Measurements from ENCODE around the gene TSPAN6.

DNA sequence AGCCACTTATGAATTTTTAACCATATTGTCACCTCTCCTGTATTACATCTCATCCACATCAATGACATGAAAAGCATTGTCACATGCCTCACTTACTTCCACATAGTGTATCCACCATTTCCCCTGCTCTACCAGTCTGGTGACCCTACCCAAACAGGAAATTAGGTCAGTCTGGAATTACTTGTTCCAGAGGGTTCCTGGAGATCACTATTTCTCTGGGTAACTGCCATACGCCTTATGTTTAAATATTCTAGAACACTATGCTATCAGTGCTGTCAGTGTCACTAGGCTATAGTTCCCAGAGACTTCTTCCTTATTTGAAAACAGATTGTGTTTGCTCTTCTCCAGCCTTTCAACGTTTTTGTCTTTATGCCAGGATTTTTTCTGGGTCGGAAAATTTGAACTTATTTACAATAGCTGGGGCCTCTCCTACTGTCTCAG, 22.4 kb upstream of the TSPAN6 start:
- TF ChIP-seq, protein P1, sequence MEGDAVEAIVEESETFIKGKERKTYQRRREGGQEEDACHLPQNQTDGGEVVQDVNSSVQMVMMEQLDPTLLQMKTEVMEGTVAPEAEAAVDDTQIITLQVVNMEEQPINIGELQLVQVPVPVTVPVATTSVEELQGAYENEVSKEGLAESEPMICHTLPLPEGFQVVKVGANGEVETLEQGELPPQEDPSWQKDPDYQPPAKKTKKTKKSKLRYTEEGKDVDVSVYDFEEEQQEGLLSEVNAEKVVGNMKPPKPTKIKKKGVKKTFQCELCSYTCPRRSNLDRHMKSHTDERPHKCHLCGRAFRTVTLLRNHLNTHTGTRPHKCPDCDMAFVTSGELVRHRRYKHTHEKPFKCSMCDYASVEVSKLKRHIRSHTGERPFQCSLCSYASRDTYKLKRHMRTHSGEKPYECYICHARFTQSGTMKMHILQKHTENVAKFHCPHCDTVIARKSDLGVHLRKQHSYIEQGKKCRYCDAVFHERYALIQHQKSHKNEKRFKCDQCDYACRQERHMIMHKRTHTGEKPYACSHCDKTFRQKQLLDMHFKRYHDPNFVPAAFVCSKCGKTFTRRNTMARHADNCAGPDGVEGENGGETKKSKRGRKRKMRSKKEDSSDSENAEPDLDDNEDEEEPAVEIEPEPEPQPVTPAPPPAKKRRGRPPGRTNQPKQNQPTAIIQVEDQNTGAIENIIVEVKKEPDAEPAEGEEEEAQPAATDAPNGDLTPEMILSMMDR (conservative IDR thresholded peaks at IDR 0.05; ENCODE audit: low read depth, low read length) = no peak
- TF ChIP-seq MAZ (IDR thresholded peaks at IDR 0.05; ENCODE audit: borderline replicate concordance, low read depth, low read length) = no peak
- TF ChIP-seq POLR2A (IDR thresholded peaks at IDR 0.05; ENCODE audit: low read depth, low read length) = no peak
- TF ChIP-seq CEBPB (IDR thresholded peaks at IDR 0.05; ENCODE audit: low read depth, low read length) = no peak
- no peak for TF ChIP-seq MXI1 (IDR thresholded peaks at IDR 0.05; ENCODE audit: borderline replicate concordance, low read depth, low read length)
- TF ChIP-seq BHLHE40 (IDR thresholded peaks at IDR 0.05; ENCODE audit: low read depth, low read length) = no peak
- TF ChIP-seq RFX5 (IDR thresholded peaks at IDR 0.05; ENCODE audit: low read depth, low read length) = no peak

All from IMR-90 (cell line).